Tibial nerve (tissue), 3 donors: ENCODE data around the gene ADCY2.

Experiments
- POLR2A ChIP-seq, 2 donors: fragments of 450-650 bp; IDR thresholded peaks; one replicate each; pipeline ENCODE4 v1.6.1; 2017; ENCODE audit warnings: antibody characterized with exemption in 2 of 2, mild to moderate bottlenecking in 2 of 2, moderate library complexity in 2 of 2
- TF ChIP-seq, protein P1 (sequence below), 5 experiments: fragments of 200-600 bp in 3 of 5; fragments of 450-650 bp in 2 of 5; sonication (generic) in 3 of 5; IDR thresholded peaks; one replicate each; pipeline ENCODE4 v1.5.1; 2016 to 2019; ENCODE audit warnings: antibody characterized with exemption in 5 of 5, mild to moderate bottlenecking in 3 of 5, moderate library complexity in 2 of 5

DNA sequence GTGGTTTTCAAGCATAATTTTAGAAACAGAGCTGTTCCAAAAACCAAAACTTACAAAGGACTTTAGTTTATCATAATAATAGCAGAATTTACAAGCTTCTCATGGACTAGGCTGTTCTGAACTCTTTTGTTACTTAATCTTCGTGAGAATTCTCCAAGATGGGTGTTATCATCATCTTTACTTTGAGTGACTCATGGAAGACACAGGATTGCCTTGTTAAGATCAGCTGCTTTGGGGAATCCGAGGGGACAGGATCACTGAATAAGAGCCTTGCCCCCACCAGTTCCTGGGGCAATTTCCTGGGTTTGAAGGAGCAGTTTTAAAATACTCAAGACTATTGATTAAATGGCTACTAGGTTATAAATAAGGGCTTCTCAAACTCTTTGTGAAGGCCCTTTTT lies 374.5 kb downstream of the ADCY2 start:
- TF ChIP-seq, protein P1, sequence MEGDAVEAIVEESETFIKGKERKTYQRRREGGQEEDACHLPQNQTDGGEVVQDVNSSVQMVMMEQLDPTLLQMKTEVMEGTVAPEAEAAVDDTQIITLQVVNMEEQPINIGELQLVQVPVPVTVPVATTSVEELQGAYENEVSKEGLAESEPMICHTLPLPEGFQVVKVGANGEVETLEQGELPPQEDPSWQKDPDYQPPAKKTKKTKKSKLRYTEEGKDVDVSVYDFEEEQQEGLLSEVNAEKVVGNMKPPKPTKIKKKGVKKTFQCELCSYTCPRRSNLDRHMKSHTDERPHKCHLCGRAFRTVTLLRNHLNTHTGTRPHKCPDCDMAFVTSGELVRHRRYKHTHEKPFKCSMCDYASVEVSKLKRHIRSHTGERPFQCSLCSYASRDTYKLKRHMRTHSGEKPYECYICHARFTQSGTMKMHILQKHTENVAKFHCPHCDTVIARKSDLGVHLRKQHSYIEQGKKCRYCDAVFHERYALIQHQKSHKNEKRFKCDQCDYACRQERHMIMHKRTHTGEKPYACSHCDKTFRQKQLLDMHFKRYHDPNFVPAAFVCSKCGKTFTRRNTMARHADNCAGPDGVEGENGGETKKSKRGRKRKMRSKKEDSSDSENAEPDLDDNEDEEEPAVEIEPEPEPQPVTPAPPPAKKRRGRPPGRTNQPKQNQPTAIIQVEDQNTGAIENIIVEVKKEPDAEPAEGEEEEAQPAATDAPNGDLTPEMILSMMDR (IDR thresholded peaks at IDR 0.05) = no peak
- no peak for TF ChIP-seq POLR2A (IDR thresholded peaks at IDR 0.05)
